ENCODE data around the gene ELAVL1.

Gene ELAVL1

DNA sequence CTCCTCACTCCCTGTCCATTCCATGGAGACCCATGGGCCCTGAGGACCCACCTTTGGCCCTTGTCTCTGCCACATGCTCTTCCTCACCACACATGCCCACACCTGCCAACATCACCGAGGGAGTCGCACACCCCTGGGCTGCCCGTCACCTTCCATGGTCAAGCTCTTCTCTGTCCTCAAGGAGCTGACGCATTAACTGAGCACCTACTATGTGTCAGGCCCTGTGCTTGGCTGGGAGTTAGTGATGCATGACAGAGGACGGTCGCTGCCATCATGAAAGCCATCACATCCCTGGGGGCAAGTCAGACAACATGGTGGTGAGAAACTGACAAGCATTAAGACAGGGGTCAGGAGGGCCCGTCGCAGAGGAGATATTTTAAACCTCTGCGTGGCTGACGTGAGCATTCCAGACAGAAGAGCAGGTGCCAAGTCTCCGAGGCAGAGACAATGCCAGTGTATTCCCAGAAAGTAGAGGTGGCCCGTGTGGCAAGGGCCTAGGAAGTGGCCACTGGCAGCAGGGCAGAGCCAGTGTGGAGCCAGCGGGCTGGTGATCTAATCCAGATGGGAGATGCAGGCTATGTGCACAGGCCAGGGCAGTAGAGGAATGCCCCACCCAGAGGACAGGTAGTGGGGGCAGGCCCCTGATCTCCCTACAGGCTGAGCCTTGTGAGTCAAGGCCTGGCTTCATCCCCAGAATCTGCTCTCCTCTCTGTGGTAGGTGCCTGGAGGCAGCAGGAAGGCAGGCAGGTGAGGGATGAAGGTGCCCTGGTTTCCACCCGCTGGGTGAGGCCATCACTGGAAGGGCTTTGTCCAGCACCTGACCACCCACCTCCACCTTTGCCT is 21.2 kb downstream of the ELAVL1 start:
- no peak for DNase-seq

DNA sequence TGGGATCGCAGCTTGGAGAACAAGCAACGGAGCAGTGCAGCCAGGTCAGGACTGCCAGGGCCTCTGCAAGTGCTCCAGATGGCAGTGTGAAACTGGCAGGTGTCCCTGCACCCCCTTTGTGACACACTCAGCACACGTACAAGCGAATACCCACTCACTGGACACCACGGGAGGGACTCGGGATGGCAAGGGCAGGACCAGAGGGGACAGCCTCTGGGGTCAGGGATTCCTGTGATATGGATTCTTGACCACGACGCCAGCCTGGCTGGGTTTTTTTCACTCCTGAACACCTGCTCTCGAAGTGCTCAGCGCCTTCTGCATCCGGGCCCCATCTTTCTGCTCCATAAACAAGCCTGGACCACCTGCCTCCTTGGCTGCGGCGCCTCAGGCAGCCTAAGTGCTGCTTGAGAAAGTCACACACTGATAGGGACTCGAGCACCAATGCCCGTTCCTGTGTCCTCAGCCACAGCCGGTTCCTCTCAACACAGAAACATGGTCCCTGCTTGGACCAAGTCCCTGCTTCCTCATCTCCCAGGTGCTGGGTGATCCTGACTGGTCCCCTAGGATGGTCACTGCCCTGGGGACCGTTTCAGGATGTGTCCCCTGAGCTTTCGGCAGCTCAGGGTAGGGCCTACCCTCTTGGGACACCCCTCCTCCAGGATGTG is 22.0 kb downstream of the ELAVL1 start:
- DNase-seq = no peak

- DNase-seq = no peak
These were observed 22.8 kb downstream of the ELAVL1 start for GRCh38 chr19:7982651-7983099.

- no peak for DNase-seq
These were observed 23.3 kb downstream of the ELAVL1 start for GRCh38 chr19:7982103-7982502.

DNA sequence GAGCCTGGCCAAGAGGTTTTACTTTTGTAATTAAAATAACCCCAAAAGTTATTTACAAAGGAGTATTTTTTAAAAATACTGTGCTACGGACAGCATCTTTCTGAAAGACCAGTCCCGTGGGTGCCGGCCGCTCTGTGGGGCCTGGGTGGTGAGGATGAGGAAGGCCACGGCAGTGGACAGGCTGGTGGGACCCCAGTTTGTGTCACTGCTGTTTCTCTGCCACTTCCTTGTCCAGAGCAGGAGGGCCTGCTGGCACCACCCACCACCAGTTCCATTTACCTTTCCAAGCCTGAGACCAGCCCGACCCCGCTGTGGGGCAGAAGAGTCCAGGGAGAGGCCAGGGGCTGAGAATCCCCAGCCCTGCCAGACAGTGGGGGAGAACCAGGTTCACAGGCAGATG is 23.8 kb downstream of the ELAVL1 start:
- DNase-seq = no peak

DNA sequence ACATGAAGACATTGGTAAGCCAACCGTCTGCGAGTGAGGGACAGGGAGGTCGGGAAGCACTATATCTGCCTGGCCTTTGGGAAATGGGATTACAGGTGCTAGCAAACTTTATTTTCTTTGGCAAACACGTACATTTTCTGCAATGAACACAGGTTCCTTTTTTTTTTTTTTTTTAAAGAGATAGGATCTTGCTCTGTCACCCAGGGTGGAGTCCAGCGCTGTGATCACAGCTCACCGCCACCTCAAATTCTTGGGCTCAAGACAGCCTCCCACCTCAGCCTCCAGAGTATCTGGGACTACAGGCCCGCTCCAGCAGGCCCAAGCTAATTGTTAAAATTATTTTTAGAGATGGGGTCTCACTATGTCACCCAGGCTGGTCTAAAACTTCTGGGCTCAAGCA is 24.2 kb downstream of the ELAVL1 start:
- no peak for DNase-seq

- no peak for DNase-seq
These were observed 24.8 kb downstream of the ELAVL1 start for GRCh38 chr19:7980635-7981121.

GRCh38 chr19:7980168-7980567 is 25.3 kb downstream of the ELAVL1 start:
- DNase-seq = no peak

- DNase-seq = no peak
These were observed 25.9 kb downstream of the ELAVL1 start for GRCh38 chr19:7979559-7979958.

GRCh38 chr19:7979011-7979410 is 26.4 kb downstream of the ELAVL1 start:
- DNase-seq = no peak

GRCh38 chr19:7978179-7978825 is 27.1 kb downstream of the ELAVL1 start:
- no peak for DNase-seq

- DNase-seq = no peak
These were observed 27.8 kb downstream of the ELAVL1 start for GRCh38 chr19:7977723-7978040.

GRCh38 chr19:7977021-7977722 is 28.3 kb downstream of the ELAVL1 start:
- DNase-seq = no peak

- no peak for DNase-seq
These were observed 29.0 kb downstream of the ELAVL1 start for GRCh38 chr19:7976461-7976860.

DNA sequence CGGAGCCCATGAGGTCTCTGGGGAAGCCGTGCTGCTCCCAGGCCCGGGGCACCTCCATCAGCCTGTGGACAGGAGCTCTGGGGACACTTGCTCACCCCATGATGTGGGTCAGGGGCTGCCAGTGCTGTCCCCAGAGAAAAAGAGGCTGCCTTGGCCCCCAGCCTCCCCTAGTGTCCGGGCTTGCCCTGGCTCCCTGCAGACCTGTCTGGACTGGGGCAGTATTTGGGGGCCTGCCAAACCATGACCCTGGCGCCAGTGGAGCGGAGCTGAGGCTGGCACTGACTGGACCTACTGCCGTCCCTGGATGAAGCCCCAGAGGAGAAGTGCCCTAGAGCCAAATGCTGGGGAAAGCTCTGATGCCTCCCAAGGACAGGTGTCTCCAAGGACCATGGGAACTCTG is 30.4 kb downstream of the ELAVL1 start:
- DNase-seq = no peak

DNA sequence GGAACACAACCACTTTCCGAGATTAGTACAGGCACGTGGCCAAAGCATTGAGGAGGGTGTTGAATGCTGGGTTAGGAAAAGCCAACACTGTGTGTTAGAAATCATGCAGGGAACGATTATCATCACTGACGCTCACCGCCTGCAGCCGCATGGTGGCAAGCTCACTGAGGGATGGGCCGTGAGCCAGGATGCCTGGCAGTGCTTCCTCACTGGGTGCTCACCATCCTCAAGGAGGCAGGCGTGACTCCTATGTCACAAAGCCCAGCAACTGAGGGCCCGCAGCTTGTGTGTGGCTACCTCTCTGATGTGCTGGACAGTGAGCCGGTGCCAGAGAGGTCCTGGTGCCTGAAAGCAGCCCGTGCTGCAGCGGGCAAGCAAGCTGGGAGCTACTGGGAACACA is 31.6 kb downstream of the ELAVL1 start:
- DNase-seq = no peak

- no peak for DNase-seq
These were observed 33.6 kb downstream of the ELAVL1 start for GRCh38 chr19:7971553-7972520.

DNA sequence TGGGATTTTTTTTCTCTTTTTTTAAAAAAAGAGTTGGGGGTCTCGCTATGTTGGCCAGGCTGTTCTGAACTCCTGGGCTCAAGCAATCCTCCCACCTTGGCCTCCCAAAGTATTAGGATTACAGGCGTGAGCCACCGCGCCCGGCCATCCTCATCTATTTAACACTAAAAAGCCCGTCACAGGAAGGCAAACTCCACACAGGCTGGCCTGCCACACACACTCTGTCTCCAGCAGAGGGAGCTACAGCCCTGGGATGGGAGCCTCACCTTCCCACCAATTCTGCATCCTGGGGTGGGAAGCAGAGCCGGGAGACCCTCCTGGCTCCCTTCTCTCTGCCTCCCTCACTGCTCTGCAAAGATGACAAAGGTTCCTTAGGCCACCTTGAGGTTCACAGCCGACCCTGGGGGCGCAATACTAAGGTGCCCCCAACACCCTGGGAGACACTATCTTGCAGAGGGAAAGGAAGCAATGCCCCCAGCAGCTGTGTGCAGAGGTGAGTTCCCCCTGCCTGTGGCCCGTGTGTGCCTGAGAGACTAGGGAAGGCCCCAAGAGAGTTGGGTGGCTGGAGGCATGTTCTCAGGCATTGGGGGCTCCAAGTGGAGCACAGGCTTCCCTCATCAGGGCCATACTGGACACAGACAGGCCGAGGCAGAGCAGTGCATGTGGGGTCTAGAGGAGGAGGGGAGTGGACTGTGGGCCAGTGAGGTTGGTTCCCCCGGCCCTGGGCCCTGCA is 34.6 kb downstream of the ELAVL1 start:
- peak; percentile 33 for DNase-seq

DNA sequence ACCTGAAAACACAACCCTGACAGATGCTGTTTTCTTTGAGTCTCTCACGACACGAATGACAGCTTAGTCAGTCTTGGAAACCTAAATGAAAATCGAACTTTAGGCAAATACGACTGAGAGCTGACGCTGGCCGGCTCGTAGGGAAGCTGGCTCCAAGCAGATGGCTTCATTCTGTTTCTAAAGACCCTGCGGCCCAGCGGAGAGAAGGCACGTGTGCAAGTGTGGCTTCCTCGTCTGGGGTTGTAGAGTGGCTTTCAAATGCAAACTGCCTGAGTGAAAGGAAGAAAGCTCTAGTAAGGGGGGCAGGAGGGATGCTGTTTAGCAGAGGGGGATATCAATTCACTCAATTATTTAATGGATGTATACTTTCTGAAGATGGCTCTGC is 35.9 kb downstream of the ELAVL1 start:
- DNase-seq = no peak

DNA sequence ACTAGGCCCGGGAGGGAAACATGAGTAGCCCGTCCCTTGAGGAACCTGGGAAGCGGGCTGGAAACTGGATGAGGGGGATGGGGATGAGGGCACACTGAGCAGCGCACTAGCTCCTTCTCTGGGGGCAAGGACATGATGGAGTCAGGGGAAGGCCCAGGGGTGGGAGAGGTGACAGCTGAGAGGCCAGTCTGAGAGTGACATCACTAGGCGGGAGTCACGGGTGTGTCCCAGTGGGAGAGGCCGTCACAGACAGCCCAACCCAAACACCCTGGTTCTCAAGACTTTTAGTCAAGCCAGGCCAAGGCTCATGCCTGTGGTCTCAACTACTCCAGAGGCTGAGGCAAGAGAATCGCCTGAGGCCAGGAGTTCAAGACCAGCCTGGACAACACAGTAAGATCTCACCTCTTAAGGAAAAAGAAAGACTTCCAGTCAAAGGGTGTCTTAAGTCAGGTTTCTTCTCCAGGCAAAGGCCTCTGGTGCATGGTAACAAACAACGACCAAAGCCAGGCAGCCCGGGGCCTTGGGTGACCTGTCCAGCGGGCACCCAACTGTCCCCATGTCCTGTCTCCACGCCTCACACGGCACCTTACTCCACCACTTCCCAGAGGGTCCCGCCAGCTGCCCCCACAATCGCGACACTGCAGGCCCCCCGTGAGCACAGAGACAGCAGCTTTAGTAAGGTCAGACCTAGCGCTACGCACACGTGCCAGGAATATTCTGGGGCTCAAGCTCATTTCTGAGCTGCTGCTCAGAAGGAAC is 36.5 kb downstream of the ELAVL1 start:
- no peak for DNase-seq
